Kidney epithelial cell (primary cell): ENCODE data around the gene MCOLN2. TPM values are rescaled to one million over a fixed set of nuclear protein-coding genes. Genes with fewer than 3 reads are reported as not detected.

Experiments used
- DNase-seq: peaks from one replicate; pipeline ENCODE4 v3.0.0-alpha.2; 2010; ENCODE audit warnings: low read depth
- H3K27me3 ChIP-seq: 2 replicates; pipeline ENCODE4 v1.6.0; 2011; ENCODE audit warnings: low read length; ENCODE audit not compliant: control insufficient read depth, insufficient read depth
- H3K36me3 ChIP-seq: 2 replicates; pipeline ENCODE4 v1.5.1; 2011; ENCODE audit warnings: low read length; ENCODE audit not compliant: control insufficient read depth, insufficient read depth
- H3K4me3 ChIP-seq: 2 replicates; pipeline ENCODE4 v1.5.1; 2011; ENCODE audit warnings: low read depth, mild to moderate bottlenecking, control low read depth, low read length
- total RNA-seq: library from RNA; depleted of rRNA; stranded (reverse); fragments of >200 nt; gene quantifications from 2 replicates; pipeline ENCODE4 v1.2.3, GENCODE V29; 2015
- TF ChIP-seq, protein P1 (sequence below): IDR thresholded peaks from 2 replicates; pipeline ENCODE4 v1.5.1; 2011; ENCODE audit warnings: mild to moderate bottlenecking, moderate library complexity, low read length, control low read depth, inconsistent platforms; ENCODE audit not compliant: insufficient read depth, poor library complexity, severe bottlenecking

The MCOLN2 gene
- total RNA-seq, 1 donor from 2014 or later = 0.46 TPM

DNA sequence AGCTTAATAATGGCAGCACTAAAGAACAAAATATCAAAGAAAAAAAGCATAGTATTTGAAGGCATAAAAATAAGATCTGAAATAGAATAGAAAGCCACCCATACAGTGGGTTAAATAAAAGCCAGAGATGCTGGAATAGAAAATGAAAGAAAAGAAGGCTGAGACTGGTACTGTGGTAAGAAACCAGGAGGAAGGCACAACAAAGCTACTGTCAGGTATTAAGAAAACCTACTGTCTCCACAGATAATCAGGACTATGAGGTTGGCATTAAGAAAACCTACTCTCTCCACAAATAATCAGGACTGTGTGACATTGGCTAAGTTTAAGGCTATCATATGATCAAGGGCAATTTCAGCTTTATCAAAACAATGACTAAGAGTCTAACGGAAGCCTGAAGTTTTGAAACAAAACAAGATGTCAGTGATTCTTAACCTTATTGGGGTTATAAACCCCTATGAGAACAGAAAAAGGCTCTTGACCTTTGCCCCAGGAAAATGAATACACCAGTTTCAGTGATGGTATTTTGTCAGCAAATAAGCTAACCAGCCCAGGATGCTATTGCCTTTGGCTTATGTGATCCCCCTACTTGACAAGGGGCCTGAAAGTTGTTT lies 24.4 kb downstream of the MCOLN2 start:
- no peaks in the 10 kb centered on the region for H3K36me3 ChIP-seq
- H3K27me3 ChIP-seq = no peaks in the 10 kb centered on the region
- DNase-seq = no peak
- H3K4me3 ChIP-seq = no peak overlapping the region
- TF ChIP-seq, protein P1, sequence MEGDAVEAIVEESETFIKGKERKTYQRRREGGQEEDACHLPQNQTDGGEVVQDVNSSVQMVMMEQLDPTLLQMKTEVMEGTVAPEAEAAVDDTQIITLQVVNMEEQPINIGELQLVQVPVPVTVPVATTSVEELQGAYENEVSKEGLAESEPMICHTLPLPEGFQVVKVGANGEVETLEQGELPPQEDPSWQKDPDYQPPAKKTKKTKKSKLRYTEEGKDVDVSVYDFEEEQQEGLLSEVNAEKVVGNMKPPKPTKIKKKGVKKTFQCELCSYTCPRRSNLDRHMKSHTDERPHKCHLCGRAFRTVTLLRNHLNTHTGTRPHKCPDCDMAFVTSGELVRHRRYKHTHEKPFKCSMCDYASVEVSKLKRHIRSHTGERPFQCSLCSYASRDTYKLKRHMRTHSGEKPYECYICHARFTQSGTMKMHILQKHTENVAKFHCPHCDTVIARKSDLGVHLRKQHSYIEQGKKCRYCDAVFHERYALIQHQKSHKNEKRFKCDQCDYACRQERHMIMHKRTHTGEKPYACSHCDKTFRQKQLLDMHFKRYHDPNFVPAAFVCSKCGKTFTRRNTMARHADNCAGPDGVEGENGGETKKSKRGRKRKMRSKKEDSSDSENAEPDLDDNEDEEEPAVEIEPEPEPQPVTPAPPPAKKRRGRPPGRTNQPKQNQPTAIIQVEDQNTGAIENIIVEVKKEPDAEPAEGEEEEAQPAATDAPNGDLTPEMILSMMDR = no peak

DNA sequence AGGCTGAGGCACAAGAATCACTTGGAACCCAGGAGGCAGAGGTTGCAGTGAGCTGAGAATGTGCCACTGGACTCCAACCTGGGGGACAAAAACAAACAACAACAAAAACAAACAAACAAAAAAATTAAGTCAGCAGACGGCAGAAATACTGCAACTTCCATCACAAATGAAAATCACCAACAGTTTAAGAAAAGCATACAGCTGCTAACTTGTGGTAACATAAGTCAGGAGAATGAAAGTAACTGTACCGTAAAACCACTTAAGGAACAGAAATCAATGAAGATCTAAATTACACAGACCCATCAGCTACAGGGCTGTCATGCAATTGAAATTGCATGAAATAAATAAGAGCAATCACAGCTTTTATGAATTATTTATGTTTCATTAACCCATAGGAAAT lies 25.0 kb downstream of the MCOLN2 start:
- no peak for DNase-seq
- Histone ChIP-seq H3K36me3 (no peaks in the 10 kb centered on the region), H3K4me3 (no peak overlapping the region), H3K27me3 (no peaks in the 10 kb centered on the region)
- TF ChIP-seq, protein P1 = no peak

DNA sequence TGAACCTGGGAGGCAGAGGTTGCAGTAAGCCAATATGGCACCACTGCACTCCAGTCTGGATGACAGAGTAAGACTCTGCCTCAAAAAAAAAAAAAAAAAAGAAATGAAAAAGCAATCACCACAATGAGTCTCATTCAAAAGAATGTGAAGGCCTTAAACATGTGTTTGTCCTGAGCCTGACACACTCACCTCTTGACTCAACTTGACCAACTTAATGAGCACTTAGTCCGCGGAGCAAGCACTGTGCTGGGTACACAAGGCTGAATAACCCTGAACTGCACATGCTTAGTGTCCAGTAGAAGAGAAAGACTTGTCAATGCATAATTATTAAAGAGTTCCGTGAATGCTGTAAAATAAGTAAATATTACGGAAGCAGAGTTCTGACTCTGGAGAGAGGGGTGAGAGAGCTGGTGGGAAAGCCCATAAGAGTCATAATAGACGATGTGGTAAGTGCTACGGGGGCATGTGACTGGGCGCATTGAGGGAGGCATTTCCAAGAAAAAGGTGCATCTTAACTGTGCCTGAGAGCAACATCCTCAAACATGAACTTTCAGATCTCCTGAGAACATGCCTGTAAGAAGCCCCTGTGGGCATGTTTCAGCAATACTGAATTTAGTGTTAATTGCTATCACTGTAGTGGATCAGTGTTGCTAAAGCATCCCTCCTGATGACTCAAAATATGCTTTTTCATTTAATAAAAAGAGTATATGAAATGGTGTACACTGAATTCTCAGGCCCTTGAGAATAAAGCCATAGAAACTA lies 27.2 kb downstream of the MCOLN2 start:
- Histone ChIP-seq H3K27me3 (no peaks in the 10 kb centered on the region), H3K4me3 (no peak overlapping the region), H3K36me3 (no peaks in the 10 kb centered on the region)
- DNase-seq = no peak
- TF ChIP-seq, protein P1 = no peak

DNA sequence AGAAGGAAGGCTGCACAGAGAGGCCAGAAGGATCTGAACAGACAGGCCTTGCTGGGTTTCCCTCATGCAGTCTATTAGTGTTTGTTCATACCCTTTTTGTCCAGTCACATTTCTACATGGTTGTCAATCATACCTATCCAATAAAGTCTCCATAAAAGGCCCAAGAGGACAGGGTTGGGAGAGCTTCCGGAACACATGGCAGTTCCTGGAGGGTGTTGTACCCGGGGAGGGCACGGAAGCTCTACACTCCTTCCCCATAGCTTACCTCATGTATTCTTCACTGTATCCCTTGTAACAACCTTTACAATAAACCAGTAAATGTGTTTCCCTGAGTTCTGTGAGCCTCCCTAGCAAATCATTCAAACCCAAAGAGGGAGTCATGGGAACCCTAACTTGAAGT lies 28.0 kb downstream of the MCOLN2 start:
- TF ChIP-seq, protein P1 = no peak
- H3K4me3 ChIP-seq = no peak overlapping the region
- DNase-seq = no peak
- H3K36me3 ChIP-seq = no peaks in the 10 kb centered on the region
- no peaks in the 10 kb centered on the region for H3K27me3 ChIP-seq

DNA sequence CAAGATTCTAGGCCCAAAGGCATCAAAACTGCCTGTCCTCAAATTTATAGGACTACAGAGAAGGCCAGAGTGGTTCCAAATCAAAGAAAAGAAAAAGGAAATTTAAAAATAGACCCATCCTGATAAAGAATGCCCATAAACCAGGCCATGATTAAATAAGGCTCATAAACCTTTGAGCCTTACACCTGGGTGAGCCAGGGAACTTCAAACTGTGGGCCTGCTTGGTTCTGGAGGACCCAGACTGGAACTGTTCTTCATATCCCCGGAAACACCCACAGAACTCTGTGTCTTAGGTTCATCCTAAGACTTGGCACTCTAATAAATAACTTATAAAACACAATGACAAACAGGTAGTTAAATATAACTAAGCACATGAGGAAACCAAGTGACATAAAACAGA lies 28.8 kb downstream of the MCOLN2 start:
- Histone ChIP-seq H3K27me3 (no peaks in the 10 kb centered on the region), H3K4me3 (no peak overlapping the region), H3K36me3 (no peaks in the 10 kb centered on the region)
- TF ChIP-seq, protein P1 = no peak
- DNase-seq = no peak
